Lower lobe of right lung (tissue), 2 donors: ENCODE data around the gene PARVB. TPM values are rescaled to one million over a fixed set of nuclear protein-coding genes. Genes with fewer than 3 reads are reported as not detected.

Source experiments
- ATAC-seq, 2 donors: fragments of 200-7000 bp; cut with Tn5 transposase; one replicate each; pipeline ENCODE4 v1.9.1; 2020 to 2022; ENCODE audit warnings: mild to moderate bottlenecking in 2 of 2, moderate library complexity in 2 of 2
- DNase-seq: peaks from one replicate; pipeline ENCODE4 v3.0.0-alpha.2; 2020
- H3K27ac ChIP-seq: fragments of 200-600 bp; one replicate; pipeline ENCODE4 v1.8.0; 2022
- H3K27me3 ChIP-seq: fragments of 200-600 bp; one replicate; pipeline ENCODE4 v1.8.0; 2022; ENCODE audit warnings: low read depth
- H3K36me3 ChIP-seq: fragments of 200-600 bp; one replicate; pipeline ENCODE4 v1.8.0; 2022; ENCODE audit warnings: mild to moderate bottlenecking
- H3K4me1 ChIP-seq: fragments of 200-600 bp; one replicate; pipeline ENCODE4 v1.8.0; 2022
- H3K4me3 ChIP-seq: fragments of 200-600 bp; one replicate; pipeline ENCODE4 v1.8.0; 2022; ENCODE audit warnings: mild to moderate bottlenecking
- H3K9me3 ChIP-seq: fragments of 200-600 bp; one replicate; pipeline ENCODE4 v1.8.0; 2022
- CTCF ChIP-seq: fragments of 200-600 bp; IDR thresholded peaks from one replicate; pipeline ENCODE4 v1.8.0; 2022; ENCODE audit warnings: antibody characterized with exemption, mild to moderate bottlenecking
- intact Hi-C: fragments of 100-400 bp; cut with DNase I; formaldehyde crosslinking; loops from one replicate; pipeline ENCODE4 v1.11.0; 2022
- total RNA-seq: library from RNA; stranded (reverse); fragmentation: NEBNext Ultra II Directional; extraction: Animal tissue kit (Norgen Biotek cat#: 25700); gene quantifications from one replicate; pipeline ENCODE4 v1.2.1, GENCODE V29; 2021
- donor health status: DM: no; HTN: yes; CAD: no; lungs with severe emphysema.

The PARVB gene
- total RNA-seq, 1 donor from 2014 or later: 44.7 TPM

GRCh38 chr22:44080936-44081861 lies 57.1 kb downstream of the PARVB start:
- DNase-seq (peak; percentile 79), ATAC-seq (peak; percentile 66)
- H3K27ac ChIP-seq: no peak overlapping the region
- peak; percentile 91 for TF ChIP-seq CTCF
- H3K27me3 ChIP-seq: no peaks in the 10 kb centered on the region
- H3K9me3 ChIP-seq: peaks cover 5% of the 10 kb centered on the region
- peaks cover 8% of the 10 kb centered on the region for H3K4me1 ChIP-seq
- no peak overlapping the region for H3K4me3 ChIP-seq
- intact Hi-C loops: no loop called here
- peaks cover 3% of the 10 kb centered on the region for H3K36me3 ChIP-seq

- Histone ChIP-seq H3K4me1 (peaks cover 15% of the 10 kb centered on the region), H3K27me3 (no peaks in the 10 kb centered on the region), H3K9me3 (peaks cover 5% of the 10 kb centered on the region), H3K27ac (no peak overlapping the region), H3K4me3 (no peak overlapping the region), H3K36me3 (peaks cover 10% of the 10 kb centered on the region)
- intact Hi-C loops: no loop called here
- no peak for ATAC-seq
- no peak for DNase-seq
- no peak for TF ChIP-seq CTCF
Measured at GRCh38 chr22:44082801-44083200, 58.7 kb downstream of the PARVB start.

- no peak for DNase-seq
- intact Hi-C loops: no loop called here
- Histone ChIP-seq H3K27ac (no peak overlapping the region), H3K9me3 (peaks cover 5% of the 10 kb centered on the region), H3K36me3 (peaks cover 10% of the 10 kb centered on the region), H3K4me1 (peaks cover 15% of the 10 kb centered on the region), H3K4me3 (no peak overlapping the region), H3K27me3 (no peaks in the 10 kb centered on the region)
- no peak for ATAC-seq
- TF ChIP-seq CTCF: no peak
Measured at GRCh38 chr22:44084044-44084772, 60.1 kb downstream of the PARVB start.

GRCh38 chr22:44085743-44086270 lies 61.7 kb downstream of the PARVB start:
- no peak overlapping the region for H3K4me3 ChIP-seq
- peak; percentile 67 to 68 for ATAC-seq
- peaks cover 10% of the 10 kb centered on the region for H3K36me3 ChIP-seq
- TF ChIP-seq CTCF: peak; percentile 26
- H3K27ac ChIP-seq: peak overlapping the region; percentile 1
- no peaks in the 10 kb centered on the region for H3K27me3 ChIP-seq
- peaks cover 5% of the 10 kb centered on the region for H3K9me3 ChIP-seq
- H3K4me1 ChIP-seq: peaks cover 21% of the 10 kb centered on the region
- intact Hi-C loops: no loop called here
- DNase-seq: peak; percentile 53

- intact Hi-C loops: no loop called here
- peaks cover 21% of the 10 kb centered on the region for H3K4me1 ChIP-seq
- peak in 1 of 2 donors; percentile 31 for ATAC-seq
- peaks cover 5% of the 10 kb centered on the region for H3K9me3 ChIP-seq
- peak overlapping the region; percentile 1 for H3K27ac ChIP-seq
- H3K36me3 ChIP-seq: peaks cover 10% of the 10 kb centered on the region
- TF ChIP-seq CTCF: no peak
- H3K27me3 ChIP-seq: no peaks in the 10 kb centered on the region
- no peak overlapping the region for H3K4me3 ChIP-seq
- no peak for DNase-seq
Measured at GRCh38 chr22:44086271-44087088, 62.4 kb downstream of the PARVB start.
